Measurements from ENCODE around the gene NETO2. TPM values are rescaled to one million over a fixed set of nuclear protein-coding genes. Genes with fewer than 3 reads are reported as not detected.
"Not testable (repeated sequence)": the region's sequence is repeated elsewhere in the genome, so short reads cannot be mapped to it uniquely, and the experiment has no call there.

NETO2 gene
- total RNA-seq, 1 donor from 2014 or later: 28.0 TPM

DNA sequence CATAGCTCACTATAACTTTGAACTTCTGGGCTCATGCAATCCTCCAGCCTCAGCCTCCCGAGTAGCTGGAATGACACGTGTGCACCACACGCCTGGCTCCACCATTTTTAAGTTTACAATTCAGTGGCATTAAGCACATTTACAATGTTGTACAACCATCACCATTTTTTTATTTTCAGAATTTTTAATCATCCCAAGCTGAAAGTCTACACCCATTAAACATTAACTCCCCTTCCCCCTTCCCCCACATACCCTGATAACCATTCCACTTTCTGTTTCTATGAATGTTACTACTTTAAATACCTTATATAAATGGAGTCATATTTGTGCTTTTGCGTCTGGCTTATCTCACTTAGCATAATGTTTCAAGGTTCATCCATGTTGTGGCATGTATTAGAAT, 18.0 kb downstream of the NETO2 start:
- no peak overlapping the region for H3K27ac Mint-ChIP-seq
- H3K9me3 Mint-ChIP-seq: no peaks in the 10 kb centered on the region
- no peak for DNase-seq (ENCODE audit: low spot score)
- peaks cover 9% of the 10 kb centered on the region for H3K4me1 Mint-ChIP-seq (ENCODE audit: low read depth)
- no peaks in the 10 kb centered on the region for H3K27me3 Mint-ChIP-seq (ENCODE audit: insufficient read depth)
- intact Hi-C loops (cut with micrococcal nuclease): no loop called here
- H3K36me3 Mint-ChIP-seq (ENCODE audit: low read depth): peaks cover 15% of the 10 kb centered on the region
- no peak overlapping the region for H3K4me3 Mint-ChIP-seq

- Mint-ChIP-seq H3K36me3 (ENCODE audit: low read depth) (peaks cover 19% of the 10 kb centered on the region), H3K4me3 (no peak overlapping the region), H3K27ac (no peak overlapping the region), H3K9me3 (no peaks in the 10 kb centered on the region), H3K4me1 (ENCODE audit: low read depth) (peaks cover 20% of the 10 kb centered on the region), H3K27me3 (ENCODE audit: insufficient read depth) (no peaks in the 10 kb centered on the region)
- no peak for DNase-seq (ENCODE audit: low spot score)
- intact Hi-C loops (cut with micrococcal nuclease): loop anchor here (1.0 to 10.0 kb wide), 4 partner anchors 41 to 428 kb away; partner anchors contain the start of genes ORC6 and VPS35
Measured at GRCh38 chr16:47113130-47113529, 30.6 kb downstream of the NETO2 start.

DNA sequence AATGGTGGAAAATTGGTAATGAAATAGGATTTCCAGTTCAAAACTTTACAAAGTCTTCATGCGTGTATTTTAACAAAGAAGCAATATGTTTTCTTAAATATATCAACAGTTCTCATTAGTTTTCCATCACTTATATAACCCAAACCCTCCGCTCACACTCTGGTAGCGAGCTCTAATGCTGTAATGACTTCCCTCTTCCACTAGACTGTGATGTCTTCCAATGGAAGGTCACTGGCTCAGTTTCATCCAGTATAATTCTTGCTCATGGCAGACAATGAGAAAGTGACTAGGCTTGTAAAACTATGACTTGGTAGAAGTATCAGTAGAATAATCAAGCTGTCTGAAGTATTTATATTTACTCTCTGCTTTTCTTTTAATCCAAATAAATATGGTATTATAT, 32.8 kb downstream of the NETO2 start:
- intact Hi-C loops (cut with micrococcal nuclease): loop anchor here (5.0 to 10.0 kb wide), 3 partner anchors 39 to 426 kb away; partner anchors contain the start of genes ORC6 and VPS35
- DNase-seq (ENCODE audit: low spot score): no peak

GRCh38 chr16:47109361-47109760, 34.4 kb downstream of the NETO2 start:
- Mint-ChIP-seq H3K9me3 (no peaks in the 10 kb centered on the region), H3K27me3 (ENCODE audit: insufficient read depth) (no peaks in the 10 kb centered on the region), H3K27ac (no peak overlapping the region), H3K4me1 (ENCODE audit: low read depth) (peaks cover 15% of the 10 kb centered on the region), H3K36me3 (ENCODE audit: low read depth) (peaks cover 15% of the 10 kb centered on the region), H3K4me3 (no peak overlapping the region)
- intact Hi-C loops (cut with micrococcal nuclease): no loop called here
- no peak for DNase-seq (ENCODE audit: low spot score)

More for the DNA sequence above, 32.8 kb downstream of the NETO2 start:
- Mint-ChIP-seq H3K9me3 (no peaks in the 10 kb centered on the region), H3K27me3 (ENCODE audit: insufficient read depth) (no peaks in the 10 kb centered on the region), H3K4me3 (no peak overlapping the region), H3K4me1 (ENCODE audit: low read depth) (peaks cover 20% of the 10 kb centered on the region), H3K36me3 (ENCODE audit: low read depth) (peaks cover 17% of the 10 kb centered on the region), H3K27ac (no peak overlapping the region)

- H3K9me3 Mint-ChIP-seq: peaks cover 10% of the 10 kb centered on the region
- H3K27me3 Mint-ChIP-seq (ENCODE audit: insufficient read depth); H3K4me3 Mint-ChIP-seq; H3K4me1 Mint-ChIP-seq (ENCODE audit: low read depth); intact Hi-C loops (cut with micrococcal nuclease); DNase-seq (ENCODE audit: low spot score): not testable (repeated sequence)
- H3K27ac Mint-ChIP-seq: peak overlapping the region; percentile 33
- H3K36me3 Mint-ChIP-seq (ENCODE audit: low read depth): peaks cover 39% of the 10 kb centered on the region
Measured at GRCh38 chr16:47102921-47103320, 40.8 kb downstream of the NETO2 start.

GRCh38 chr16:47097154-47097553, 46.6 kb downstream of the NETO2 start:
- intact Hi-C loops (cut with micrococcal nuclease): not testable (repeated sequence)
- peaks cover 32% of the 10 kb centered on the region for H3K36me3 Mint-ChIP-seq (ENCODE audit: low read depth)

GRCh38 chr16:47096297-47096696, 47.4 kb downstream of the NETO2 start:
- H3K4me1 Mint-ChIP-seq (ENCODE audit: low read depth): peaks cover 11% of the 10 kb centered on the region
- no peak for DNase-seq (ENCODE audit: low spot score)
- H3K9me3 Mint-ChIP-seq: no peaks in the 10 kb centered on the region
- H3K27ac Mint-ChIP-seq: no peak overlapping the region
- peaks cover 28% of the 10 kb centered on the region for H3K36me3 Mint-ChIP-seq (ENCODE audit: low read depth)
- intact Hi-C loops (cut with micrococcal nuclease): no loop called here
- no peaks in the 10 kb centered on the region for H3K27me3 Mint-ChIP-seq (ENCODE audit: insufficient read depth)
- H3K4me3 Mint-ChIP-seq: no peak overlapping the region

More at GRCh38 chr16:47097154-47097553, 46.6 kb downstream of the NETO2 start:
- H3K4me1 Mint-ChIP-seq (ENCODE audit: low read depth): peaks cover 11% of the 10 kb centered on the region
- not testable (repeated sequence) for H3K9me3 Mint-ChIP-seq; DNase-seq (ENCODE audit: low spot score); H3K27ac Mint-ChIP-seq; H3K4me3 Mint-ChIP-seq; H3K27me3 Mint-ChIP-seq (ENCODE audit: insufficient read depth)

DNA sequence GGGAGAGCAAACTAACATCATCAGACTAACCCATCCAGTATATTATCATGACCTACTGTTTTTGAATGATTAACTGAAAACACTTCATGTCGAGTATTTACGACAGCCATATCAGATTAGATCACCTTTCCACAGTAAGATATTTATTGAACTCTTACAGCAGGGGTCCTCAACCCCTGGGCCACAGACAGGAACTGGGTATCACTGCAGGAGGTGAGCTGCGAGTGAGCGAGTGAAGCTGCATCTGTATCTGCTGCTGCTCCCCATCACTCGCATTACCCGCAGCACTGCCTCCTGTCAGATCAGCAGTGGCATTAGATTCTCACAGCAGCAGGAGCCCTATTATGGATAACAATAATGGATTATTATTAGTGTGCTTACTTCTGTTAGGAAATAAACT, 59.5 kb downstream of the NETO2 start:
- H3K27ac Mint-ChIP-seq: no peak overlapping the region
- no peaks in the 10 kb centered on the region for H3K9me3 Mint-ChIP-seq
- H3K4me3 Mint-ChIP-seq: no peak overlapping the region
- DNase-seq (ENCODE audit: low spot score): no peak
- no peaks in the 10 kb centered on the region for H3K27me3 Mint-ChIP-seq (ENCODE audit: insufficient read depth)
- H3K4me1 Mint-ChIP-seq (ENCODE audit: low read depth): no peaks in the 10 kb centered on the region
- intact Hi-C loops (cut with micrococcal nuclease): no loop called here
- peaks cover 12% of the 10 kb centered on the region for H3K36me3 Mint-ChIP-seq (ENCODE audit: low read depth)

- DNase-seq (ENCODE audit: low spot score): no peak
- H3K9me3 Mint-ChIP-seq: no peaks in the 10 kb centered on the region
- peaks cover 12% of the 10 kb centered on the region for H3K36me3 Mint-ChIP-seq (ENCODE audit: low read depth)
- intact Hi-C loops (cut with micrococcal nuclease): no loop called here
- no peak overlapping the region for H3K4me3 Mint-ChIP-seq
- no peak overlapping the region for H3K27ac Mint-ChIP-seq
- no peaks in the 10 kb centered on the region for H3K27me3 Mint-ChIP-seq (ENCODE audit: insufficient read depth)
- H3K4me1 Mint-ChIP-seq (ENCODE audit: low read depth): no peaks in the 10 kb centered on the region
Measured at GRCh38 chr16:47082099-47082865, 61.5 kb downstream of the NETO2 start.

- no peak overlapping the region for H3K27ac Mint-ChIP-seq
- H3K4me3 Mint-ChIP-seq: no peak overlapping the region
- H3K36me3 Mint-ChIP-seq (ENCODE audit: low read depth): peaks cover 12% of the 10 kb centered on the region
- no peak for DNase-seq (ENCODE audit: low spot score)
- H3K4me1 Mint-ChIP-seq (ENCODE audit: low read depth): no peaks in the 10 kb centered on the region
- no peaks in the 10 kb centered on the region for H3K9me3 Mint-ChIP-seq
- H3K27me3 Mint-ChIP-seq (ENCODE audit: insufficient read depth): no peaks in the 10 kb centered on the region
- intact Hi-C loops (cut with micrococcal nuclease): no loop called here
Measured at GRCh38 chr16:47081115-47081514, 62.6 kb downstream of the NETO2 start.

DNA sequence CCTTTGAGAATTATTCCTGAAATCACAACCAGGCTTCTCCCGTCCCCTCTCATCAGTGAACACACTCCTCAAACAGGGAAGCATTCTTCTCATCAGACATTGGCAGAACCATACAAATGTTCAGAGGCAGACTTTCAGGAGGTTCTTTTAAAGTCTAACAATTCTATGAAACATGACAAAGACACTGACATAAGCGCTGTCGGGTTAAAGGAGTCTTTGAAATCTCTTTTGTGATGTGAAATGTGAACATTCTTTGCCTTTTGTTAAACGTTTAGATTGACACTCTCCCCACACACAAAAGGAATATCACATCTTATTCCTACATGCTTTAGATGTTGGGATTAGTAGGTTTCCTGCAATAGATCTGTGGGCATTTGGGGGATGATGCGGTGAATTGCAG, 63.9 kb downstream of the NETO2 start:
- H3K4me3 Mint-ChIP-seq: no peak overlapping the region
- intact Hi-C loops (cut with micrococcal nuclease): no loop called here
- no peaks in the 10 kb centered on the region for H3K9me3 Mint-ChIP-seq
- H3K27ac Mint-ChIP-seq: no peak overlapping the region
- H3K27me3 Mint-ChIP-seq (ENCODE audit: insufficient read depth): no peaks in the 10 kb centered on the region
- DNase-seq (ENCODE audit: low spot score): no peak
- no peaks in the 10 kb centered on the region for H3K4me1 Mint-ChIP-seq (ENCODE audit: low read depth)
- peaks cover 8% of the 10 kb centered on the region for H3K36me3 Mint-ChIP-seq (ENCODE audit: low read depth)

GRCh38 chr16:47073223-47074155, 70.3 kb downstream of the NETO2 start:
- intact Hi-C loops (cut with micrococcal nuclease): loop anchor here (5.0 kb wide), 1 partner anchor 39 kb away; no protein-coding TSS in a partner anchor
- H3K9me3 Mint-ChIP-seq: peaks cover 5% of the 10 kb centered on the region

DNA sequence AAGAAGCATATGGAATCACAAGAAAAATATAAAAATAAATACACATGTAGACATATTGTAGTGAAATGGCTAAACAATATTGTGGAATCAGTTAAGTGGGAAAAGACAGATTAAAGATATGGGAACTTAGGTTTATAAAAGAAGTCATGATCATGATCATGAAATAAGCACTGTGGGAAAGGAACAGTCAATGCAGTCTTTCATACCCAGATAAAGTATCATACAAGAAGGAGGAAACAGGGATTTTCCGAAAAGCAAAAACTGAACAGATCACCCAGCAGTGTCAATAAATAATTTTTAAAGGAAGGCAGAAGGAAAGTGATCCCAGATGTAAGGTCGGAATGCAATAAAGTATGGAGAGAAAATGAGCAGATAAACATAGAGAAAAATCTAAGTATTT, 71.6 kb downstream of the NETO2 start:
- no peak overlapping the region for H3K4me3 Mint-ChIP-seq
- H3K9me3 Mint-ChIP-seq: peaks cover 5% of the 10 kb centered on the region
- H3K27me3 Mint-ChIP-seq (ENCODE audit: insufficient read depth): no peaks in the 10 kb centered on the region
- H3K27ac Mint-ChIP-seq: no peak overlapping the region
- intact Hi-C loops (cut with micrococcal nuclease): loop anchor here (5.0 kb wide), 1 partner anchor 40 kb away; no protein-coding TSS in a partner anchor
- DNase-seq (ENCODE audit: low spot score): no peak
- peaks cover 31% of the 10 kb centered on the region for H3K4me1 Mint-ChIP-seq (ENCODE audit: low read depth)
- H3K36me3 Mint-ChIP-seq (ENCODE audit: low read depth): peaks cover 4% of the 10 kb centered on the region

More at GRCh38 chr16:47073223-47074155, 70.3 kb downstream of the NETO2 start:
- Mint-ChIP-seq H3K36me3 (ENCODE audit: low read depth) (peaks cover 4% of the 10 kb centered on the region), H3K4me1 (ENCODE audit: low read depth) (peaks cover 31% of the 10 kb centered on the region), H3K4me3 (no peak overlapping the region), H3K27ac (no peak overlapping the region), H3K27me3 (ENCODE audit: insufficient read depth) (no peaks in the 10 kb centered on the region)
- no peak for DNase-seq (ENCODE audit: low spot score)
